Endometrial microvascular endothelial cells (primary cell): ENCODE measurements around the gene ANAPC16. TPM values are rescaled to one million over a fixed set of nuclear protein-coding genes. Genes with fewer than 3 reads are reported as not detected.

ENCODE experiments used
- in situ Hi-C: cut with HindIII; loops from 2 replicates; pipeline ENCODE4 v1.10.0; 2017; ENCODE audit warnings: low sequenced_read_pairs, low pct_unique_long_range_greater_than_20kb; ENCODE audit errors: inconsistent ontology term
- total RNA-seq: library from RNA; depleted of rRNA; stranded (reverse); fragments of >200 nt; gene quantifications from one replicate; pipeline ENCODE4 v1.2.3, GENCODE V29; 2015; ENCODE audit errors: inconsistent ontology term

The ANAPC16 gene
- total RNA-seq, 1 donor from 2014 or later: 45.6 TPM

- in situ Hi-C loops: loop anchor here (10.0 kb wide), 1 partner anchor 51 kb away; no protein-coding TSS in a partner anchor
Measured at GRCh38 chr10:72273410-72274212, 57.8 kb downstream of the ANAPC16 start, which contains the start of gene DDIT4. TSS of gene DDIT4 (plus strand) at chr10:72273924. CDS start at chr10:72274217, 293 bp downstream.

GRCh38 chr10:72274213-72274729 lies 58.5 kb downstream of the ANAPC16 start:
- in situ Hi-C loops: loop anchor here (10.0 kb wide), 1 partner anchor 51 kb away; no protein-coding TSS in a partner anchor

GRCh38 chr10:72274730-72275350 lies 59.0 kb downstream of the ANAPC16 start:
- in situ Hi-C loops: loop anchor here (10.0 kb wide), 1 partner anchor 50 kb away; no protein-coding TSS in a partner anchor

GRCh38 chr10:72275351-72276012 lies 59.7 kb downstream of the ANAPC16 start:
- in situ Hi-C loops: loop anchor here (10.0 kb wide), 1 partner anchor 49 kb away; no protein-coding TSS in a partner anchor

DNA sequence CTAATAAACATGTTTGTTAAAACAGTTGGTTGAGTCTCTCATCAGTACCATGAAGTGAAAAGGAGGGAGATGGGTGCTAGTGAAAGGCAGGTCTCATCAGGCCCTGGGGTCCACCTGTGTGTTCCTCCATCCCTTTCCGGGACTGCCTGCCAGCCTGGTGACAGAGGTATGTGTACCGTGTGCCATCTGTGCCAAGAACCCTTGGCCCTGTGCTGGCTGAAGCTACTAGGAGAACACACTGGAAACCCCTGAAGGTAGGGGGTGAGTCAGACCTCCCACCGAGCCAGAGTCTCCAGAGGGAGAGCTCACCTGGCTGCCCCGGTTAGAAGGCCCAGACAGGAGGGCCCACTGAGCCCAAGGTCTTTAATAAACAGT lies 60.2 kb downstream of the ANAPC16 start:
- in situ Hi-C loops: loop anchor here (10.0 kb wide), 1 partner anchor 49 kb away; no protein-coding TSS in a partner anchor

DNA sequence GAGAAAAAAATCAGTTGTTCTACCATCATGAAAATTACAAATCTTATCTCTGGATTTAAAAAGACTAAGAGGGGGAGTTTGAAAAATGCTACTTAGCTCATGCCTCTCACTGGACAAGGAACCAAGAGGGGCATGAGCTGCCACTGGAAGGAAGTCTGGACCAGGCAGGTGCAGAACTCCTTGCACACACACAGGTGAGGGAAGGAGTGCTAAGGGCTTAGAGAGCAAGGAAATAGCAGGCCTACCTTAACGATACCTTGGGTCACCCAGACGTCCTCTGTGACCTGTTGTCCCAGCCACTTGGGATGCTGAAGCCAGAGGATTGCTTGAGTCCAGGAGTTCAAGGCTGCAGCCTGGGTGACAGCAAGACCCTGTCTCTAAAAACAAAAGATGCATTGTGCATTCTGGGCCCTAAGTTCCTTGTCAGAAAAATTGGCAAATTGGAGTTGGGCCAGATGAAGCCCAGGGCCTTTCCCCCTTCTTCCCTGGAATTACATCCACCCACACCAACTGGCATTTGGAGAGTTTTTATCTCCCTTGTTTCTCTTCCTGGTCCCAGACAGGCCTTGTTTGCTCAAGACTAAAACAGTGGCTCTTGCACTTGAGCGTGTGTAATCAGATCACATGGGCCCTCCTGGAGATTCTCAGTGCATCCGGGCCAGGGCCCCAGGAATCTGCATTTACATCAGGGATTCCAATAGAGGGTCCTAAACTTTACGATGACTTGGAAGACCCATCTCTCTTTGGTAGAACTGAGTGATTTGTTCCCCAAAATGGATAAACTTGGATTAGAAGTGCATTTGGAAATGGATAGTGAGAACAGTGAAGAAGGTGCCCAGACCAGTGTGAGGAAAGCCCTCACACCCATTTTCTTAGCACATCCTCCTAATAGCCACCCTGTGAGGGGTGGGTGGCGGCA lies 60.9 kb downstream of the ANAPC16 start:
- in situ Hi-C loops: loop anchor here (10.0 kb wide), 1 partner anchor 48 kb away; no protein-coding TSS in a partner anchor

GRCh38 chr10:72277340-72277995 lies 61.7 kb downstream of the ANAPC16 start:
- in situ Hi-C loops: loop anchor here (10.0 kb wide), 1 partner anchor 47 kb away; no protein-coding TSS in a partner anchor

GRCh38 chr10:72277996-72278667 lies 62.3 kb downstream of the ANAPC16 start:
- in situ Hi-C loops: loop anchor here (10.0 kb wide), 1 partner anchor 47 kb away; no protein-coding TSS in a partner anchor

DNA sequence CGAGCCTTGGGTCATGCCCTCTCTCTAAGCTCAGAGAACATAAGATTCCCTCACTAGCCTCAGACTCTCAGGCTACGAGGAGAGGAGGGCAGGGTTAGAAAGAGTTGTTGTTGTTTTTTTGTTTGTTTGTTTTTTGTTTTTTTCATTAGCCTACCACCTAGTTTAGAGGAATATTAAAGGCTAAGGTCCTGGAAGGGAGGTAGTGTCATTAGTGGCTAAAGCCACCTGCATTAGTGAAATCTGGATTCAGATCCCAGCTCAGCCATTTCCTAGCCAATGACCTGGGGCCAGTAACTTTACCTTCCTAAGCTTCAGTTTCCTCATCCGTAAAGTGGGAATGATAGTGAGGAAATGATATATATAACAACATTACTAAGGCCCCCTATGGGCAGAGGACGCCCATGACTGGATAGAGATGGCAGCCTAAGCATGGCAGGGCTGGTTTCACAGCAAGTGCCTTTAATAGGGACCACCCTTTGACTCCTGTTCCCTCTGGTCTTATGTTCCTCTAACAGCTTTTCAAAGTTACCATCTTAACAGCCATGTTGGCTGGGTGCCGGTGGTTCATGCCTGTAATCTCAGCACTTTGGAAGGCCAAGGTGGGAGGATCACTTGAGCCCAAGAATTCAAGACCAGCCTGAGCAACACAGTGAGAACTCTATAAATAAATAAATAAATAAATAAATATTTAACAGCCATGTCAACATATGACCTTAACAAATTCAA lies 63.0 kb downstream of the ANAPC16 start:
- in situ Hi-C loops: loop anchor here (10.0 kb wide), 1 partner anchor 46 kb away; no protein-coding TSS in a partner anchor

DNA sequence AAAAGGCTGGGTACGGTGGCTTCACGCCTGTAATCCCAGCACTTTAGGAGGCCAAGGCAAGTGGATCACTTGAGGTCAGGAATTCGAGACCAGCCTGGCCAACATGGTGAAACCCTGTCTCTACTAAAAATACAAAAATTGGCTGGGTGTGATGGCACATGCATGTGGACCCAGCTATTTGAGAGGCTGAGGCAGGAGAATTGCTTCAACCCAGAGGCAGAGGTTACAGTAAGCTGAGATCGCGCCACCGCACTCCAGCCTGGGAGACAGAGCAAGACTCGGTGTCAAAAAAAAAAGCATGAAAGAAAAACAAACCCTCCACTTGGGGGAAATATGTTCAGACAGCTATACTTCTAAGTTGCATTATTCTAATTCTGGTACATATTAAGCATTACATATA lies 63.8 kb downstream of the ANAPC16 start:
- in situ Hi-C loops: loop anchor here (10.0 kb wide), 1 partner anchor 45 kb away; no protein-coding TSS in a partner anchor

DNA sequence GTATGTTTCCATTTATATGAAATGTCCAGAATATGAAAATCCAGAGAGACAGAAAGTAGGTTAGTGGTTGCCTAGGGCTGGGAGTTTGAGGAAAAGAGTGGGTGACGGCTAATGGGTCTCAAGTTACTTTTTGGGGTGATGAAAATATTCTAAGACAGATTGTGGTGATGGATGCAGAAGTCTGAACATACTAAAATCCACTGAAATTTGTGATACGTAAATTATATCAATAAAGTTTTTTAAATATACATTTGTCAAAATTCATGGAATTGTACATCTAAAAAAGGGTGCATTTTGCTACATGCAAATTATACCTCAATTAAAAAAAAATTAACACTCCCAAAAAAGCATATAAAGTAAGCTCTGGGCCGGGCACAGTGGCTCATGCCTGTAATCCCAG lies 67.3 kb downstream of the ANAPC16 start:
- in situ Hi-C loops: no loop called here

Other genes with a start within 250 kb of the ANAPC16 start
- gene SPOCK2, start 127.5 kb upstream of the ANAPC16 start, total RNA-seq: 7.1 TPM
- gene ASCC1, start 264 bp downstream of the ANAPC16 start, total RNA-seq: 61.0 TPM
- gene DDIT4, start 57.9 kb downstream of the ANAPC16 start, total RNA-seq: 91.4 TPM
- gene DNAJB12, start 138.9 kb downstream of the ANAPC16 start, total RNA-seq: 33.5 TPM